HG03378 (cell line): ENCODE measurements around the gene C11orf91.
"Not testable (repeated sequence)": the region's sequence is repeated elsewhere in the genome, so short reads cannot be mapped to it uniquely, and the experiment has no call there.

Experiments used
- ATAC-seq: cut with Tn5 transposase; IDR thresholded peaks from one replicate; pipeline ENCODE4 v1.9.1; 2021; ENCODE audit warnings: mild to moderate bottlenecking, moderate library complexity; ENCODE audit not compliant: unreplicated experiment

C11orf91 gene

DNA sequence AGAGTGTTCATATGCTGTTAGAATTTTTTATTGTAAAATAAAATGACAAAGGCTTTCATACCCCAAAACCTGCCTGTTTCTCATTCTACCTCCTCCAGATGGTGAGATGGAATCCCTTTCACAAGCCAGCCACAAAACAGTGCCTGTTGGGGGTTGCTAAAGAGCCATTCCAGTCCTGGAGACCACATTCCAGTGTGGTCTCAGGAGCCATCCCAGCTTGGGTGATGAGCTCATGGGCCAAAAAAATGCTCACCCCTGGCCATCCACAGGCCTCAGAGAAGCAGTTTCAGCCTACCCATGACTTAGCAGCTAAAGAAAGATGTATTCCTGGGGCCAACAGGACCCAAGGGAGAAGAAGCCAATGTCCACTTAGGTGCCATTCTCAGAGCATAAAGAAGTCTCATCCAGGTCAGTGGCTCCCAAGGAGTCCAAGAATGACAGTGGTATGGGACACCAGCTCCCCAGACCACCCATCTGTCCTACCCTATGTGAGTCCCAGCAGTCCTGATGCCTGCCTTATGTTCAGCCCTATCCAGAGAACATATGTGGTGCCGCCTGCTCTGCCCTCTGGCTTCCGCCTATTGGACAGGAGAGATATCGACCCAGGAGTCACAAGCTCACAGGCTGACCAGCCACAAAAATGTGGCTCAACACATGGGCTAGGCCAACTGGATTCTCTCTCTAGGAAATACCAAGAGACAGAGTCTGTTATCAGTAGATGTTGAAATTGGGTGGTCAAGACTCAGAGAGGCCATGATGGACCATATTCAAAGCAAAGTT lies 26.4 kb downstream of the C11orf91 start:
- ATAC-seq: no peak

DNA sequence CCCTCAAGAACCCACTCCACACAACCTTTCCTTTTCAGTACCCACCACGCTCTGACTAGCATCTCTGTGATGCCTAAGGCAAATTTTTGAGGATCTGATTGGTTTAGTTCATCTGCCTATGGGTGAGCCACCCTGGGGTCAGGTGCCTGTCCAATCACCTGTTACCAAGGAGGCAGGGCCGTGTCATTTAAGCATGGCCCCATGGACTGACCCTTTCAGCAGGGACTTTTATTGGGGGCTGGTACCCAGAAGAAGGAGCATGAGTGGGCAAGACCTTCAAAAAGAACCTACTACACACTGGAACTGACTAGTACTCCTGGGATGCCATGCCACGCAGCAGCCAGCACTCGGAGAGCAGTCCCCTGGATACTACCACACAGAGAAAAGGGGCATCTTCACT lies 28.4 kb downstream of the C11orf91 start:
- no peak for ATAC-seq

DNA sequence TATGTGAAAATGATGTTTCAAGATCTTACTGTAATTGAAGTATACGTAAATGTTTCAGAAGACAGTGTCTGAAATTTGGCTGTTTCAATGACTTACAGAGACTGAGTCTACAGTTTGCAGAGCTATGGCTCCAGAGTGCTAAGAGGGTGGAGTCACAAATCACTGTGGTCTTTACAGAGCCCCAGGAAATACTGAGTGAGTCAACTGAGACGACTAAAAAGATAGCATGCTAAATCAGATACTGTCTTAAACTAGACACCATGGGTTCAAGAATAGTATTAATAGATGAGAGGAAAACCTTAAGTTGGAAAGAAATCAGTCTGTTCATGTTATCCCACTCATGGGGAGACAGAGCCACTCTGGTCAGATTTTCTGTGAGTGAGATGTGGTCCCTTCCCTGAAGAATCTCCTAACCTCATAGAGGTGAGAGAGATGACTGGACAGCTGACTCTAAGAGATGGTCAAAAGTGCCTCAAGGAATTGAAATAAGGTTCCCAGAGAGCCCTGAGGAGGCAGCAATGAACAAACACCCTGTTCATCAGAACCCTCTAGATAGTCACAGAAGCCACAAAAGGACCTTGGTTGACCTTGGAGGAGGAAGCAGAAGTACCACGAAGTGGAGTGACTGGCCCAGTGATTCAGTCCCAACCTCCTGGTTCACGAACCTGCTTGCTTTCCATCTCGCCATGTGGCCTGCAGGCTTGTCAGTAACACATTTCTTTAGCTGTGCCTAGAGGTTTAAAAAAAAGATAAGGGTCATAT lies 30.2 kb downstream of the C11orf91 start:
- ATAC-seq: no peak

DNA sequence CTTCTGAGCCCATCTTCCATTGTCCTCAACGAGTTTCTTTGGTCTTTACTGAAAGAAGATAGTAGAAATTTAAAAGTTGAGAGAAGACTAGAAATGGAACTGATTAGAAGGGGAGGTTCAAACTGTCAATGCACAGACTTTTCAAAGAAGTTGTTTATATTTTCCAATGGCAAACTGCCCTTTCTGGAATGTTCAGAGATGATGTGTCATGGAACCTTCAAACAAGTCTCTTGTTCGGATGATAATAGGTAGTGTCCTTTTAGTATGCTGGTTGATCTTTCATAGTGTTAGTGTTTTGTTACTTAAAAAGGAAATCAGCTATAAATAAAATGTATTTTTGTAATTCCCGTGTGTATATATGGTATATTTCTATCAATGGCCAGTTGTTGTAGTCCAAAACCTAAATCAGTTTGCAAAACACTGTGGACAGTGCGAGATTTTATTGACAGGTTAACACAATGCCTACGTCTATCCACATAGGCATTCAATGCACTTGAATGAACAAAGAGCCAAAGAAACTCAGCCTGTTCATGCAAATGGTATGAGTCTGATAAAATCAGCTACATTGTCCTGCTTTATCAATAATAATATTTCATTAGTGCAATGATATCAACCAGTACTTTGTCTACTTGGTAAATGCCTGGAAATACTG lies 30.9 kb downstream of the C11orf91 start:
- ATAC-seq: no peak

DNA sequence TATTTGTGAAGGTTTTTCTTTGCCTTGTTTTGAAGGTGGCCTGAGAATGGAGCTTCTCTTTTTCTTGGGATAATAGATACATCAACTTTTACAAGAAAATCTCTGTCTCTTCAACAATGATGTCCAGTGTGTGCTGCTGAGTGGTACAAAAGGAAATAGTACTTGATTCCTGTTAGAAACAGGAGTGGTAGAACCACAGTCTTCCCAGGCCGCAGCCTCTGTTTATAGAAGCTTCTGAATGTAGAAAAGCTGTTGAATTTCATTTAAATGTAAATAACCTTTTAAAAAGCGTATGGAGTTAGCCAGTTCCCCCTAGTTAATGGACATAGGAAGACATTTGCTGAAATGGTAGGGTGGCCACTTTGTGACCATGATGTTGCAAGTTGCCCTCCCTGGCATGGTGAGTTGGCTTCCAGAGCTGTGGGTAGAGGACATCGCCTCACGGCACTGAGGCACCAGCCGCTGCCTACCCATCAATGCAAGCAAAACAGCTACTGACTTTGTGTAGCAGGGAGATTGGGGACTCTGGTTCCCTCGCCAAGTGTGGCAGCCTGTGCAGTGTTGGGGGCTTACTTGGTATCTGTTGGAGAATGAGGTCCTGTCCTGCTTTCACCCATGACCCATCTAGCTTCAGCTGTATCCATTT lies 31.6 kb downstream of the C11orf91 start:
- ATAC-seq: no peak

DNA sequence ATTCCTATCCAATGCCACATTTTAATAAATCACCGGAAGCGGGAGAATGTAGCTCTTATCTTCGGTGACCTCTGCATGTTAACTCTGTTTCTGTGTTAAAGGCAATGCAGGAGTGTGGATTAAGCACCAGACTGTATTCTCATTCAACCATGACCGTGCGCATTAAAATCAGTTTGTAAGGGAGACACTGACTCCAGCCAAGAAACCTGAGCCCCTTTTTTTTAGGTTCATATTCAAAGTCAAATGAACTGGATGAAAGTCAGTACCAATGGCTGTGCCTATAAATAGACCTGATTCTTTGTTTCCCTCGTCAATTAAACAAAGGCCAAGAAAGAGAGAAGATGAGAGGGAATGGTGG lies 32.2 kb downstream of the C11orf91 start:
- no peak for ATAC-seq

DNA sequence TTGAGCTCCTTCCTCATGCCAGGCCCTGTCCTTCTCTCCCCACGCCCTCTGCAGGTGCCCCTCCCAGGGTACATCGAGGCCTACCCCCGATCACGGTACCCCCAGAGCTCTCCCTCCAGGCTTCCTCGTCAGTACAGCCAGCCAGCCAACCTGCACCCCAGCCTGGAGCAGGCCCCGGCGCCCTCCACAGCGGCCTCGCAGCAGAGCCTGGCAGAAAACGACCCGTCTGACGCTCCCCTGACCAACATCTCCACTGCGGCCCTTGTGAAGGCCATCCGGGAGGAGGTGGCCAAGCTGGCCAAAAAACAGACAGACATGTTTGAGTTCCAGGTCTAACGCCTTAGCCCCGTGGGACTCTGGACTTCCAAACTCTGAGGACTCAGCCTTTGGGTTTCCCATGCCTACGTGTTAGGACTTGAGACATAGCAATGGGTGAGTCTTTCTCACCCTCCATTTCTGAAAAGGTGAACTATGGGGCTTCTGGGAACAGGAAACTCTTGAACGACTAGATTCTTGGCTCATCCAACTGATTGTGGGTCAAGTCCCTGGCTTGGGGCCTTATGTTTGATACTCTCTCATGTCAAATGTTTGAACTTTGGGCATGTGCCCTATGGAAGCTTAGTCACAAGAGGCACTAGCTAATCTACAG lies 32.7 kb downstream of the C11orf91 start:
- no peak for ATAC-seq

DNA sequence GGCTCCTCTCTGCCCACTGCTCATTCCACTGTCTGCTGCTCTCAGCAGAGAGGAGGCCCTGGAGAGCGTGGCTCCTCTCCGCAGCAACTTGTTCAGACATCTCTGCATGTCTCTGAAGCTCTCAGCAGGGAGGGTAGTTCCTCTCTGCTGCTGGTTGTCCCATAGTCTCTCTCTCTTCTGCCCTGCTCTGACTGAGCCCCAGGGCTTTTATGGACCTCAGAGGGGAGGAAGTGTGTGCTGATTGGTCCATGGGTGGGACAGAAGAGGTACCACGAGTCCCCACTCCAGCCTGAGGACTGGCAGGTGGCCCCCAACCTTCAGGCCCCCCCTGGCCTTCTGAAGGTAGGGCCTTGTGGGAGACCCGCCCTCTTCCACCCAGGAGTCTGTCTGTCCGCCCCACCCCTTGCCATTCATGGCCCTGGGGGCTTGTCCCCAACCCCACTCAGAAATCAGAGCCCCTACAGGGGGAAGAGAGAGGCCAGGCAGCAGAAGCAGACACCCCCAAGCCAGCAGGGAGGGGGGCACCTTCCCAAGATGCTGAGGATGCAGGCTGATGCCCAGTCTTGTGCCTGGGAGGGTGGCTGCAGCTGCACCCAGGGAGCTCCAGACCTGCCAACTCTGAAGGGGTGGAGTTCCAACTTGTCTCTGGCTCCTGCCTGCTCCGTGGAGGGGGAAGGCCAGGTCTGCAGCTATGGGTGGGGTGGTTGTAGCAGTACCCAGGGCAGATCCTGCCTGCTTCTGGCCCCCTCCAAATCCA lies 35.1 kb downstream of the C11orf91 start:
- ATAC-seq: no peak

DNA sequence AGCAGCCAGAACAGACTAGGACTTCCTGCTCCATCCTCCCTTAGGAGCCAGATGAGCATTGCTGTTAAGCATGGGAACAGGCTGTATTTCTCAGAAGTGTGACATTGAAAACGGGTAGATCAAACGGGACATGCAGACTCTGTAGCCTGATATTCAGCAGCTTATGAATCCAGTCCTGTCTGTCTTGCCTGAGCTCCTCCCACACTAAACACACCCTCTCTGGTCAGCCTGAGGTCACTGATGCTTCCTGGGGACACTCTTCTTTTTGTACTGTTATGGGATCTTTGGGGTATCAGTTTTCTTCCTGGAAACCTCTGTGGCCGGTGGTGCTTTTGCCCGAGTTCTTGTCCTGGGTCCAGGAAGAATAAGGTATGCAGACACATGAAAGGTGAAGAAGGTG lies 35.8 kb downstream of the C11orf91 start:
- ATAC-seq: no peak

DNA sequence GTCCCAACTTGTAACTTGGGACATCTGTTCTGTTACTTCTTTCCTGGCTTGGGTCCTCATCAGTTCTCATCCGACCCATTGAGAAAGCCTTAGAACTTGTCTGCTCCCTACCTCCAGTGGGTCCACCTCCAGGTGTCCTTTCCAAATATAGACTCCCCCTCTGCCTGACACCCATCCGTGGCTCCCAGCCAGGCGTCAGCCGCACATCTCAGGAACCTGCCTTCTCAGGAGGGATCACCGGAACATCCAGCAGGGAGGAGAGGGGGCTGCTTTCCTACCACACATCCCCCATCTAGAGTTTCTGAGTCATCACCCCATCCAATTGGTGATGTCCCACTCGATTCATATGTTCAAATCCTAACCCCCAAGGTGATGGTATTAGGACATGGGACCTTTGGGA lies 36.5 kb downstream of the C11orf91 start:
- ATAC-seq: no peak

DNA sequence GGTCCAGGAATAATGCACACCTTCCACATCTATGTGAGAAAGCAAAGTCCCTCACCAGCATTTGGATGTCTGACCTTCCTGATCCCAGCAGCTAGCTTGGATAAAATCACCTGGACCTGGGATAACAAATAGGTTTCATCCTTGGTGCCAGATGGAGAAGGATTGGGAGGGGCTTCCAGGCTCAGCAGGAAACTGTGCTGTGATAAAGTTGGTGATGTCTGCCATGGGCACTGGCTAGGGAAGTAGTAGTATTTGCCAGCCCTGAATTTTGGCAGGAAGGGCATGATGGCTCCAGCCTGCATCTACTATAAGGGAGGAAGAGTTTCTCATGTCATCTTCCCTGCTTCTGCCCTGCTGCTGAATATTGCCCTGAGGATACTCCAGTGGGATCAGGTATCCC lies 37.5 kb downstream of the C11orf91 start:
- ATAC-seq: no peak

DNA sequence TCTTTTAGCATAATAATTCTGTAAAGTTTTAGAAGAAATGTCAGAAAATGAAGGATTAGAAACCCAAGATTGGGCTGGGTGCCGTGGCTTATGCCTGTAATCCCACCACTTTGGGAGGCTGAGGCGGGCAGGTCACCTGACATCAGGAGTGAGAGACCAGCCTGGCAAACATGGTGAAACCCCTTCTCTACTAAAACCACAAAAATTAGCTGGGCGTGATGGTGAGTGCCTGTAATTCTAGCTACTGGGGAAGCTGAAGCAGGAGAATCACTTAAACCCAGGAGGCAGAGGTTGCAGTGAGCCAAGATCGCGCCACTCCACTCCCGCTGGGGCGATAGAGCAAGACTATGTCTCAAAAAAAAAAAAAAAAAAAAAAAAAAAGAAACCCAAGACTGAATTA lies 39.1 kb downstream of the C11orf91 start:
- not testable (repeated sequence) for ATAC-seq

DNA sequence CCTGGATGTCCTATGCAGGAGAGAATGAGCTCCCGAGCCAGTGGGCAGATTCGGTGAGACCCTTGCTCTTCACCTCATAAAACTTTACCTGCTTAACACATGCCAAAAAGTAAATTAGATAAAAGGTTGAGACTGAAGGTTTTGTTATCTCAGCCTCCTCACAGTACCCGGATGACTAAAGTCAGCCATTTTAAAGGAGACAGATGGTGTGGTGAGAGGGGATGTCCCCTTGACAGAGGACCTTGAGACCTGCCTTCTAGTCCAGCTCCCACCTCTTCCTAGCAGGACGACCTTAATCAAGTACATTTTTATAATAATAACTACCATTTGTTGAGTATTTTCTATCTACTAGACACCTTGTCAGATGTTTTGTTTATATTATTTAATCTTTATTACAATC lies 39.7 kb downstream of the C11orf91 start:
- no peak for ATAC-seq

DNA sequence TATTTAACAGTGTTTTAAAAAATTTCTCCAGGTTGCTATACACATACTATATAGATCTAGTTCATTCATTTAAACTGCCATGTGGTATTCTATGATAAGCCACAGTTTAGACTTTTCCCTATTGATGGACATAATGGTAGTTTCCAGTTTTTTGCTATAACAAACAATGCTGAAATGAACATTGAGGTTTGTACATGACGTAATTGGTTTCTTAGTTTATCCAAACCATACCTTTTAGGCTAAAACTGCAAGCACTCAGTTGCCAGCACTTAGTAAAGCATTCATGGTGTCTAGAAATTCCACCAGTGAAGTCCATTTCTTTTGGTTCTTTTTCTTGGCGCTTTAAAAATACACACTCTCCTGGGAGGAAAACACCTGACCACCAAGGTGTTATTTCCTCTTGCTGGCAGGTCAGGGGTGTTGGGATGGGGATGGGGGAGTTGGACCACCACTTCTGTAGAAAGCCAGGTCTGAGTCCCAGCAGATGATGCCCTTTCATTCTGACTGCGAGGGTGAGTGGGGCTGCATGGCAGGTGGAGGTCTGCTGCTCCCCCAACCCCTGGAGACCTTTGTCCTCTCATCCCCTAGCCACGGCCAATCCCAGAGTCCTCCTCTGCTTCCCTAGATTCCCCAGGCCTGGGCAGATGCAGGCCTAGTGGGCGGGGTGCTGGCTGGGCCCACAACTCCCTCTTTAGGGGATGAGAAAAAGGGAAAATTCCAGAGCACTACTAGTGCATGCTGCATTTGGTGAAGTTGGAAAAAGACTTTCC lies 41.1 kb downstream of the C11orf91 start:
- ATAC-seq: no peak

DNA sequence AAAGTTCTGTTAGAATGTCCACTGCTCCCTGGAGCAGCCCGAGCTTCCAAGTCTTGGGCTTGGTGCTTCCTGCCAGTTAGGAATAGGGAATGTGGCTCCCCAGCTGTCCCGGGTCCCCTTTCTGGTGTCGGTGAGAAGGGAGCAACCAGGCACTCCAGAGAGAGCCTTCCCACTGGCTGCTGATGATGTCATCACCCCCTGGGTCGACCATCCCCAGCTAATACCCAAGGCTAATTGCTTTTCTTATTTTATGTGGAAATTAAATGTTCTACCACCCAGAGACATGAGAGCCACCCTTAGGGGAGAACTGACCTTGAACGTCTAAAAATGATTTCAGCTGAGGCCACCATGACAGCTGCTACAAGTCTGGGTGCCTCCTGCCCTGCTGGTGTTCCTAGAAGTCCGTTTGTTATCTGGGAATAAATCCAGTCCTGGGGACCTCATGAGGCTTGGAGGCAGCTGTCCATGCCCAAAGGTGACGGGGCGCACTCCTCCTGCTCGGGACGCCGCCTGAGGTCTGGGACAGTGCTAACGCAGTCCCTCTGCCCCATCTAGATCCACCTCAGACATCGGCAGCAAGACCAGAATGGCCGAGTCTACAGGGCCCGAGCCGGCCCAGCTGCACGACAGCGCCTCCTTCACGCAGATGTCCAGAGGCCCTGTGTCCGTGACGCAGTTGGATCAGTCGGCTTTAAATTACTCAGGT lies 42.3 kb downstream of the C11orf91 start:
- ATAC-seq: no peak

DNA sequence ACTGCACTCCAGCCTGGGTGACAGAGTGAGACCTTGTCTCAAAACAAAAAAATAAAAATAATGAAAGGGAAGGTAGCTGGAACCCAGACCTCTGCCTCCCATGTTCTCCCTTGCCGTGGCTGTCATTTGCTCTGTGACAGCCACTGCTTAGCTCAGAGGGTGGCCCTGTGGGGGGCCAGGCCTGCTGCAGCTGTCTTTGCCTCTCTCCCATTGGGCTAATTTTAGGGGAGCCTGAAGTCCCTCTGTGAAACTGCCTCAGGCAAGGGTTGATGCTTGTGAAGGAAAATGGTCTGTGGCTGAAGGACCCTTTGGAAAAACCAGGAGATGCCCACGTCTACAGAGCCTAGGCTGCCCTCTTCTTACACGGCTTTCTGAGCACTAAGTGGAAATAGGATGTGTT lies 42.9 kb downstream of the C11orf91 start:
- ATAC-seq: no peak

DNA sequence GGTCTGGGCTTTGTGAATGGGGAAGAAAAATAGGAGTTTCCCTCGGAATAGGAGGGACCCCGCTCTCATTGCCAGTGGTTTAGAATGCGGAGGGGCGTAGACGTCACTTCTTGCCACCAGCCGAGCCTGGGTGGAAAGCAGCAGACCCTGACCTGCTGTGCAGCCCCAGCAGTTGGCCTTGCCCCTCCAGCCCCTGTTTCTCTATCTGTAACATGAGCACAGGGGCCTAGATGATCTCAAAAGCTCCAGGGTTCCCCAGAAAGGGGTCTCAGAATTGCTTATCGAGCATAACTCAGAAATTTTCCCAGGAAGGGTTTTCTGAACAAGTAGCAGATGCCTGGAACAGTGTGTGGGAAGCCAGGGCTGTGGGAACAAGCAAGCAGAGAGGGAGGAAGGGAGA lies 43.9 kb downstream of the C11orf91 start:
- no peak for ATAC-seq

DNA sequence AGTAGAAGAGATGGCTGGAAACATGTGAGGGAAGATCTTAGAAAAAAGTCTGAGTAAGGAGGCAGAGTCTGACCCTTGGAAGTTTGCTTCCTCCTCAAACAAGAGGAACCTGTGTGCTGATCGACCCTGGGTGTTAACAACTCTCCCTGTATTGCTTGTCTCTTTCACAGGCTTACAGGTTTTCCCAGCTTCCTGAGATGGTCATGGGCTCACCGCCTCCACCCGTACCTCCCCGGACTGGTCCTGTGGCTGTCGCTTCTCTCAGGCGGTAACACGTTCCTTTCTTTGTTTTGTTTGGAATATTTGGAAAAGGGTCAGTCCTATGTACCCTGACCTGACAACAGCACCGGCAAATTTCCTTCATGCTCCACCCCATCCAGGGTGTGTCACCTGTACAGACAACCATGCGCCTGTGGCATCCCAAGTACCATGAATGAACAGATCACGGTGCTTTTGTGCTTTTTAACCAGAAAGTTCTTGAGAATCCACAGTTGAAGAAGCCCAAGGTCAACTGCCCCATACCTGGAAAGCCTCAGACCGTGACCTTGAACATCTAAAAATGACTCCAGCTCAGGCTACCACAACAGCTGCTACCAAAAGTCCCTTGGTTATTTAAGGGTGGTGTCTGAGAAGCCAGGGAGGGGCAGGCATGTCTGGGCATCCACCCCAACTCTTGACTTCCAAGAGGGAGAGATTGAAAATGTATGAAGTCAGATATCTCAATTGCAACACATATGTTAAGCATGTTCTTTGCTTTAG lies 44.6 kb downstream of the C11orf91 start:
- peak; percentile 79 for ATAC-seq
